Astrocyte (in vitro differentiated cells and primary cell): ENCODE data around the gene DOK6.

Experiments used
- EZH2 ChIP-seq: IDR thresholded peaks from 2 replicates; pipeline ENCODE4 v1.6.1; 2012; ENCODE audit warnings: mild to moderate bottlenecking, low read length, inconsistent platforms; ENCODE audit not compliant: insufficient read depth
- TF ChIP-seq, protein P1 (sequence below): IDR thresholded peaks from 2 replicates; pipeline ENCODE4 v1.5.1; 2011; ENCODE audit warnings: low read depth, mild to moderate bottlenecking, inconsistent platforms, low read length, moderate library complexity; ENCODE audit not compliant: insufficient read depth

DNA sequence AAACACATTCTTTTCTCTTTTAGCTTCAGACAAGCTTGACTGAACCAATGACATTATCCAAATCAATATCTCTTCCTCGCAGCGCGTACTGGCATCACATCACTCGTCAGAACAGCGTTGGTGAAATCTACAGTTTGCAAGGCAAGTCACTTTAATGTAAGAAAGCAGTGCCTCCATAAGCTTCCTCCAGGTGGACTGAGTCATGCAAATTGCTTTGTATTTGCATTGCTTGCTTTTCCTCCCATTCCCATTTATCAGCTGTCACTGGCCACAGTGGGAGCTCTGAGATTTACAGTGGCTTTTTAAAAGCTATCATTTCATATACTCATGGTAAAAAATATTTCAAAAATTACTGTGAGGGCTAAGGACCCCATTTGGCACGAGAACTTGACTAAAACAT is 357.0 kb downstream of the DOK6 start:
- TF ChIP-seq, protein P1, sequence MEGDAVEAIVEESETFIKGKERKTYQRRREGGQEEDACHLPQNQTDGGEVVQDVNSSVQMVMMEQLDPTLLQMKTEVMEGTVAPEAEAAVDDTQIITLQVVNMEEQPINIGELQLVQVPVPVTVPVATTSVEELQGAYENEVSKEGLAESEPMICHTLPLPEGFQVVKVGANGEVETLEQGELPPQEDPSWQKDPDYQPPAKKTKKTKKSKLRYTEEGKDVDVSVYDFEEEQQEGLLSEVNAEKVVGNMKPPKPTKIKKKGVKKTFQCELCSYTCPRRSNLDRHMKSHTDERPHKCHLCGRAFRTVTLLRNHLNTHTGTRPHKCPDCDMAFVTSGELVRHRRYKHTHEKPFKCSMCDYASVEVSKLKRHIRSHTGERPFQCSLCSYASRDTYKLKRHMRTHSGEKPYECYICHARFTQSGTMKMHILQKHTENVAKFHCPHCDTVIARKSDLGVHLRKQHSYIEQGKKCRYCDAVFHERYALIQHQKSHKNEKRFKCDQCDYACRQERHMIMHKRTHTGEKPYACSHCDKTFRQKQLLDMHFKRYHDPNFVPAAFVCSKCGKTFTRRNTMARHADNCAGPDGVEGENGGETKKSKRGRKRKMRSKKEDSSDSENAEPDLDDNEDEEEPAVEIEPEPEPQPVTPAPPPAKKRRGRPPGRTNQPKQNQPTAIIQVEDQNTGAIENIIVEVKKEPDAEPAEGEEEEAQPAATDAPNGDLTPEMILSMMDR, result no peak
- no peak for TF ChIP-seq EZH2
